GM12878 (cell line): ENCODE data around the gene DIP2C. TPM values are rescaled to one million over a fixed set of nuclear protein-coding genes. Genes with fewer than 3 reads are reported as not detected.

ENCODE experiments used
- BMI1 ChIP-seq: fragments of 450-650 bp; IDR thresholded peaks from 2 replicates; pipeline ENCODE4 v1.6.1; 2016; ENCODE audit warnings: mild to moderate bottlenecking, moderate library complexity, borderline replicate concordance
- CHD4 ChIP-seq: fragments of 200-600 bp; sonication (generic); IDR thresholded peaks from 2 replicates; pipeline ENCODE4 v1.6.1; 2016; ENCODE audit warnings: mild to moderate bottlenecking
- CREM ChIP-seq: IDR thresholded peaks from 2 replicates; pipeline ENCODE4 v1.6.1; 2014; ENCODE audit warnings: antibody characterized with exemption, low read depth
- NFYB ChIP-seq: IDR thresholded peaks from 2 replicates; pipeline ENCODE4 v1.6.1; 2011; ENCODE audit warnings: low read depth, mild to moderate bottlenecking, low read length, improper control_type of control experiment, moderate library complexity; ENCODE audit not compliant: insufficient read depth
- TCF3 ChIP-seq: IDR thresholded peaks from 2 replicates; pipeline ENCODE4 v1.6.1; 2012; ENCODE audit warnings: low read depth, mild to moderate bottlenecking, low read length, borderline replicate concordance; ENCODE audit not compliant: insufficient read depth
- polyA plus RNA-seq, 11 experiments: library from polyadenylated mRNA; depleted of rRNA in 4 of 11; unstranded in 6 of 11; stranded (reverse) in 5 of 11; fragments of >200 nt; fragmentation: Nextera tagmentation in 4 of 11; fragmentation: Illumina TruSeq in 1 of 11; extraction: Ambion mirVana in 4 of 11; extraction: Trizol in 1 of 11; gene quantifications; 1 replicate in 1 of 11; 2 replicates in 10 of 11; pipeline versions ENCODE4 v1.2.1 to v1.2.3, GENCODE V29; 2011 to 2016; ENCODE audit warnings: inconsistent platforms in 2 of 11, missing spikeins in 2 of 11, low read depth in 1 of 11
- total RNA-seq, 4 experiments: library from RNA; depleted of rRNA in 3 of 4; stranded (reverse); fragments of >200 nt in 3 of 4; fragmentation: Illumina TruSeq in 1 of 4; extraction: Trizol in 1 of 4; gene quantifications; 2 replicates each; pipeline versions ENCODE4 v1.2.1 to v1.2.3, GENCODE V29; 2013 to 2021
- TF ChIP-seq, protein P1 (sequence below): fragments of 450-650 bp; IDR thresholded peaks from 2 replicates; pipeline ENCODE4 v1.6.1; 2014; ENCODE audit warnings: mild to moderate bottlenecking
- TF ChIP-seq, protein P2 (sequence below): IDR thresholded peaks from 2 replicates; pipeline ENCODE4 v1.6.1; 2012; ENCODE audit warnings: low read depth, low read length, improper control_type of control experiment
- TF ChIP-seq, protein P3 (sequence below): IDR thresholded peaks from 2 replicates; pipeline ENCODE4 v1.6.1; 2012; ENCODE audit warnings: improper control_type of control experiment, low read depth, low read length; ENCODE audit not compliant: insufficient replicate concordance

The DIP2C gene
- total and polyA plus RNA-seq, 10 of the 15 experiments (the other 5 are each of a cell fraction or from before 2014, with no cell fraction given), result 0.01 to 0.10 (median 0.06) TPM

DNA sequence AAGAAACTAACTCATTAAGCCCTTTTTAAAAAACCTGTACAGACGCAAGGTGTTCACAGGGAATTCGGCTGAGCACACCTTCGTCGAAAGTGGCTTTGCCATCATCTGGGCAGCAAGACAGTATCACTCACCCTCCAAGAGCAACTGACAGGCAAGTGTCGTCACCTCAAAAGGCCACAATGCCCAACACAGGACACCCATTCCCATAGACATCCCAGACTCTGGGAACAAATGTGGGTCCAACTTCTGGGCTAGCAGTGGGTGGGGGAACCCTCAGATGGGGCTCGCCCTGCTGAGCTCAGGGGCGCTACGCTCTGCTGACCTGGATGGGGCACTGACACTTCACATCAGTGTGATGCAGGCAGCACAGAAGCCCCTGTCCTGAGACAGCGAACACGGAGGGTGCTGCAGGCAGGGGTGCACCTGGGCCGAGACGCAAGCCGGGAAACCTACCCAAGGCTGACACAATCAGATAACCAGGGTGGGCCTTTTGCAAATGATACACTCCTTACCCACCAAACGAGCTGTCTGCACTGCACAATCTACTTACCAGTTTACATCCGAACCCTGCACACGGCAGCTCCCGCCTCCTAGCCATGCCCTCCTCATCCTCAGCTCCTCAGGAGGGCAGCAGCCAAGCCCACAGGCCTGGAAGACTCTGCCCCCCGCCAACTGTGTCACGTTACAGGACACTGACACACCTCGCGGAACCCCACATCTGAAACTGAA lies 1.7 kb downstream of the DIP2C start (continued):
- TF ChIP-seq, protein P1, sequence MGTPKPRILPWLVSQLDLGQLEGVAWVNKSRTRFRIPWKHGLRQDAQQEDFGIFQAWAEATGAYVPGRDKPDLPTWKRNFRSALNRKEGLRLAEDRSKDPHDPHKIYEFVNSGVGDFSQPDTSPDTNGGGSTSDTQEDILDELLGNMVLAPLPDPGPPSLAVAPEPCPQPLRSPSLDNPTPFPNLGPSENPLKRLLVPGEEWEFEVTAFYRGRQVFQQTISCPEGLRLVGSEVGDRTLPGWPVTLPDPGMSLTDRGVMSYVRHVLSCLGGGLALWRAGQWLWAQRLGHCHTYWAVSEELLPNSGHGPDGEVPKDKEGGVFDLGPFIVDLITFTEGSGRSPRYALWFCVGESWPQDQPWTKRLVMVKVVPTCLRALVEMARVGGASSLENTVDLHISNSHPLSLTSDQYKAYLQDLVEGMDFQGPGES, result no peak
- TF ChIP-seq TCF3 (no peak), BMI1 (no peak), NFYB (no peak), CHD4 (no peak), CREM (no peak)
- TF ChIP-seq, protein P2, sequence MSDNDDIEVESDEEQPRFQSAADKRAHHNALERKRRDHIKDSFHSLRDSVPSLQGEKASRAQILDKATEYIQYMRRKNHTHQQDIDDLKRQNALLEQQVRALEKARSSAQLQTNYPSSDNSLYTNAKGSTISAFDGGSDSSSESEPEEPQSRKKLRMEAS, result no peak
- TF ChIP-seq, protein P3, sequence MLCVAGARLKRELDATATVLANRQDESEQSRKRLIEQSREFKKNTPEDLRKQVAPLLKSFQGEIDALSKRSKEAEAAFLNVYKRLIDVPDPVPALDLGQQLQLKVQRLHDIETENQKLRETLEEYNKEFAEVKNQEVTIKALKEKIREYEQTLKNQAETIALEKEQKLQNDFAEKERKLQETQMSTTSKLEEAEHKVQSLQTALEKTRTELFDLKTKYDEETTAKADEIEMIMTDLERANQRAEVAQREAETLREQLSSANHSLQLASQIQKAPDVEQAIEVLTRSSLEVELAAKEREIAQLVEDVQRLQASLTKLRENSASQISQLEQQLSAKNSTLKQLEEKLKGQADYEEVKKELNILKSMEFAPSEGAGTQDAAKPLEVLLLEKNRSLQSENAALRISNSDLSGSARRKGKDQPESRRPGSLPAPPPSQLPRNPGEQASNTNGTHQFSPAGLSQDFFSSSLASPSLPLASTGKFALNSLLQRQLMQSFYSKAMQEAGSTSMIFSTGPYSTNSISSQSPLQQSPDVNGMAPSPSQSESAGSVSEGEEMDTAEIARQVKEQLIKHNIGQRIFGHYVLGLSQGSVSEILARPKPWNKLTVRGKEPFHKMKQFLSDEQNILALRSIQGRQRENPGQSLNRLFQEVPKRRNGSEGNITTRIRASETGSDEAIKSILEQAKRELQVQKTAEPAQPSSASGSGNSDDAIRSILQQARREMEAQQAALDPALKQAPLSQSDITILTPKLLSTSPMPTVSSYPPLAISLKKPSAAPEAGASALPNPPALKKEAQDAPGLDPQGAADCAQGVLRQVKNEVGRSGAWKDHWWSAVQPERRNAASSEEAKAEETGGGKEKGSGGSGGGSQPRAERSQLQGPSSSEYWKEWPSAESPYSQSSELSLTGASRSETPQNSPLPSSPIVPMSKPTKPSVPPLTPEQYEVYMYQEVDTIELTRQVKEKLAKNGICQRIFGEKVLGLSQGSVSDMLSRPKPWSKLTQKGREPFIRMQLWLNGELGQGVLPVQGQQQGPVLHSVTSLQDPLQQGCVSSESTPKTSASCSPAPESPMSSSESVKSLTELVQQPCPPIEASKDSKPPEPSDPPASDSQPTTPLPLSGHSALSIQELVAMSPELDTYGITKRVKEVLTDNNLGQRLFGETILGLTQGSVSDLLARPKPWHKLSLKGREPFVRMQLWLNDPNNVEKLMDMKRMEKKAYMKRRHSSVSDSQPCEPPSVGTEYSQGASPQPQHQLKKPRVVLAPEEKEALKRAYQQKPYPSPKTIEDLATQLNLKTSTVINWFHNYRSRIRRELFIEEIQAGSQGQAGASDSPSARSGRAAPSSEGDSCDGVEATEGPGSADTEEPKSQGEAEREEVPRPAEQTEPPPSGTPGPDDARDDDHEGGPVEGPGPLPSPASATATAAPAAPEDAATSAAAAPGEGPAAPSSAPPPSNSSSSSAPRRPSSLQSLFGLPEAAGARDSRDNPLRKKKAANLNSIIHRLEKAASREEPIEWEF, result no peak
- TF ChIP-seq, all 136 proteins: peak for 0
